GM12878 (cell line): ENCODE measurements around the gene TMEM38A. TPM values are rescaled to one million over a fixed set of nuclear protein-coding genes. Genes with fewer than 3 reads are reported as not detected.

Experiments
- ATAC-seq: fragments of 200-7000 bp; cut with Tn5 transposase; 3 replicates; pipeline ENCODE4 v1.9.1; 2020; ENCODE audit warnings: mild to moderate bottlenecking, moderate library complexity
- BruUV-seq: library from RNA; stranded (reverse); fragments of 400-500 nt; replicated peaks from 2 replicates; lab custom pipeline; 2021; lab: Mats Ljungman, UMichigan
- CTCF ChIA-PET: fragments of 300-600 bp; sonication (Branson Sonifier 250); formaldehyde crosslinking; extraction: SDS; loops from one replicate; lab custom pipeline; 2021; ENCODE audit warnings: inconsistent platforms; lab: Yijun Ruan, JAX
- POLR2A ChIA-PET: fragments of 350-600 bp; formaldehyde crosslinking; extraction: SDS; loops from one replicate; lab custom pipeline; 2021; ENCODE audit warnings: inconsistent platforms; lab: Charles Lee
- RAD21 ChIA-PET: fragments of 300-600 bp; sonication (Branson Sonifier 250); formaldehyde crosslinking; loops from one replicate; lab custom pipeline; 2023; ENCODE audit warnings: antibody characterized with exemption; ENCODE audit not compliant: unreplicated experiment; lab: Charles Lee
- SMC1A ChIA-PET: fragments of 300-600 bp; sonication (Branson Sonifier 250); formaldehyde crosslinking; loops from one replicate; lab custom pipeline; 2023; ENCODE audit not compliant: unreplicated experiment, uncharacterized antibody; lab: Charles Lee
- DNase-seq: peaks from one replicate; pipeline ENCODE4 v3.0.0-alpha.2; 2011; ENCODE audit warnings: low read depth, low spot score
- FAIRE-seq: peaks from 3 replicates; lab custom pipeline; 2011; peaks lifted over from hg19 to GRCh38; lab: Jason Lieb, UNC
- H2AFZ ChIP-seq: 2 replicates; pipeline ENCODE4 v1.6.0; 2011; ENCODE audit warnings: low read depth, low read length, control low read depth; ENCODE audit not compliant: control insufficient read depth
- H3K27ac ChIP-seq: 2 replicates; pipeline ENCODE4 v1.5.1; 2011; ENCODE audit warnings: control low read depth; ENCODE audit not compliant: control insufficient read depth, insufficient read depth
- H3K27me3 ChIP-seq, 2 experiments: replicated peaks in 1 of 2; 2 replicates each; pipeline versions ENCODE4 v1.6.0 to v1.6.1; 2011; ENCODE audit warnings: low read length in 1 of 2; ENCODE audit not compliant: control insufficient read depth in 2 of 2, insufficient read depth in 2 of 2
- H3K36me3 ChIP-seq, 2 experiments: 2 replicates each; pipeline ENCODE4 v1.5.1; 2011; ENCODE audit warnings: low read length in 1 of 2; ENCODE audit not compliant: control insufficient read depth in 2 of 2, insufficient read depth in 2 of 2
- H3K4me1 ChIP-seq: 2 replicates; pipeline ENCODE4 v1.6.1; 2011; ENCODE audit warnings: mild to moderate bottlenecking, low read length, moderate library complexity, mixed read lengths; ENCODE audit not compliant: control insufficient read depth, insufficient read depth
- H3K4me2 ChIP-seq: 2 replicates; pipeline ENCODE4 v1.6.0; 2011; ENCODE audit warnings: control low read depth; ENCODE audit not compliant: control insufficient read depth, insufficient read depth
- H3K4me3 ChIP-seq: fragments of 200-600 bp; sonication (generic); 2 replicates; pipeline ENCODE4 v1.5.1; 2016
- H3K79me2 ChIP-seq: 2 replicates; pipeline ENCODE4 v1.6.0; 2011; ENCODE audit warnings: low read length; ENCODE audit not compliant: control insufficient read depth, insufficient read depth
- H3K9ac ChIP-seq: 2 replicates; pipeline ENCODE4 v1.8.0; 2011; ENCODE audit warnings: low read length, control low read depth, mixed read lengths; ENCODE audit not compliant: control insufficient read depth, insufficient read depth
- H3K9me3 ChIP-seq: replicated peaks from 3 replicates; pipeline ENCODE4 v1.5.1; 2011; ENCODE audit warnings: mild to moderate bottlenecking, low read length; ENCODE audit not compliant: control insufficient read depth, insufficient read depth
- H4K20me1 ChIP-seq: 2 replicates; pipeline ENCODE4 v1.6.0; 2011; ENCODE audit not compliant: control insufficient read depth, insufficient read depth
- BCL11A ChIP-seq: IDR thresholded peaks from 2 replicates; pipeline ENCODE4 v1.6.1; 2011; ENCODE audit warnings: low read depth, low read length
- CREB1 ChIP-seq: IDR thresholded peaks from 2 replicates; pipeline ENCODE4 v1.6.1; 2012; ENCODE audit warnings: low read depth, mild to moderate bottlenecking, inconsistent platforms
- E4F1 ChIP-seq: fragments of 450-650 bp; IDR thresholded peaks from 2 replicates; pipeline ENCODE4 v1.6.1; 2018; ENCODE audit warnings: borderline replicate concordance, mild to moderate bottlenecking; ENCODE audit not compliant: partially characterized antibody
- ETV6 ChIP-seq, 2 experiments: fragments of 450-650 bp in 1 of 2; IDR thresholded peaks in 1 of 2; conservative IDR thresholded peaks in 1 of 2; 2 replicates each; pipeline ENCODE4 v1.6.1; 2014; ENCODE audit warnings: antibody characterized with exemption in 1 of 2, borderline replicate concordance in 1 of 2, low read depth in 1 of 2, mild to moderate bottlenecking in 1 of 2, moderate library complexity in 1 of 2
- POLR2AphosphoS5 ChIP-seq: IDR thresholded peaks from 2 replicates; pipeline ENCODE4 v1.6.1; 2011; ENCODE audit warnings: mild to moderate bottlenecking, low read length, inconsistent platforms
- RELA ChIP-seq: fragments of 450-650 bp; IDR thresholded peaks from 2 replicates; pipeline ENCODE4 v1.8.0; 2014; ENCODE audit warnings: borderline replicate concordance; ENCODE audit not compliant: partially characterized antibody
- ZNF24 ChIP-seq: fragments of 450-650 bp; IDR thresholded peaks from 2 replicates; pipeline ENCODE4 v1.6.1; 2017; ENCODE audit warnings: antibody characterized with exemption, mild to moderate bottlenecking
- WGBS: methylation state at CpG from one replicate; pipeline ENCODE4 v1.1.6; 2016; ENCODE audit warnings: low lambda C conversion rate; ENCODE audit not compliant: insufficient replicate concordance, insufficient coverage; ENCODE audit errors: missing lambda C conversion rate; 5-methylcytosine and 5-hydroxymethylcytosine counted together
- in situ Hi-C: fragments of 300-500 bp; cut with MboI; formaldehyde crosslinking; loops from 9 replicates; pipeline ENCODE4 v1.14.3; 2018; ENCODE audit warnings: mixed read lengths
- intact Hi-C: fragments of 100-400 bp; cut with micrococcal nuclease; formaldehyde crosslinking; loops from one replicate; pipeline ENCODE4 v1.14.2; 2022; ENCODE audit not compliant: unreplicated experiment
- polyA plus RNA-seq, 11 experiments: library from polyadenylated mRNA; depleted of rRNA in 4 of 11; unstranded in 6 of 11; stranded (reverse) in 5 of 11; fragments of >200 nt; fragmentation: Nextera tagmentation in 4 of 11; fragmentation: Illumina TruSeq in 1 of 11; extraction: Ambion mirVana in 4 of 11; extraction: Trizol in 1 of 11; gene quantifications; 1 replicate in 1 of 11; 2 replicates in 10 of 11; pipeline versions ENCODE4 v1.2.1 to v1.2.3, GENCODE V29; 2011 to 2016; ENCODE audit warnings: inconsistent platforms in 2 of 11, missing spikeins in 2 of 11, low read depth in 1 of 11
- total RNA-seq, 4 experiments: library from RNA; depleted of rRNA in 3 of 4; stranded (reverse); fragments of >200 nt in 3 of 4; fragmentation: Illumina TruSeq in 1 of 4; extraction: Trizol in 1 of 4; gene quantifications; 2 replicates each; pipeline versions ENCODE4 v1.2.1 to v1.2.3, GENCODE V29; 2013 to 2021
- TF ChIP-seq, protein P1 (sequence below): IDR thresholded peaks from 2 replicates; pipeline ENCODE4 v1.6.1; 2012; ENCODE audit warnings: improper control_type of control experiment, low read depth, low read length; ENCODE audit not compliant: insufficient replicate concordance

The TMEM38A gene
- total and polyA plus RNA-seq, 10 of the 15 experiments (the other 5 are each of a cell fraction or from before 2014, with no cell fraction given), result 4.5 to 22.2 (median 15.0) TPM

DNA sequence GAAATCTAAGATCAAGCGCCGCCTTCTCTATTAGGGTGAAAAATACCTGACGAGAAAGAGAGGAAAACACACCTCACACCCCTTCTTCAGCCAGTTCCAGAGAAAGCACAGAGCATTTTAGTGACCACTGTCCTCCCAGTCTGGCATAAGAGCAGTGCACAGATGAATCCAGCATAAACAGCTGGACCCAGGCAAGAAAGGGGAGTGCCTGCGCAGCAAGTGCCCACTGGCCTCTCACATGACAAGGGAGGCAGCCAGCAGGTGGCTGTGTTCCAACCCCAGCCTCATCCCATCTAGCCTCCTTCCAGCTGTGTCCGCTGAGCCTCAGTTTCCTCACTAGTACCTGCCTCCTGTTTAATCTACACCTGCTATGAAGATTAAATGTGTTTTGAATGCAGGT is 40.9 kb upstream of the TMEM38A start:
- intact Hi-C loops (loop anchor here (5.0 kb wide), 1 partner anchor 78 kb away; the partner anchor contains the start of gene CHERP), in situ Hi-C loops (no loop called here)
- Histone ChIP-seq H4K20me1 (peaks cover 15% of the 10 kb centered on the region), H3K4me3 (no peak overlapping the region), H3K4me1 (peaks cover 46% of the 10 kb centered on the region), H3K36me3 (peaks cover 4 to 17% of the 10 kb centered on the region in 2 experiments; a peak in 2 of 4 replicates), H3K27ac (no peak overlapping the region), H3K79me2 (peaks cover 99% of the 10 kb centered on the region), H3K9me3 (no peaks in the 10 kb centered on the region), H2AFZ (no peak overlapping the region), H3K27me3 (no peaks in the 10 kb centered on the region), H3K4me2 (peak overlapping the region; percentile 35; the same call in 1 of the 2 replicates), H3K9ac (no peak overlapping the region)
- no TSS peak for BruUV-seq
- ChIA-PET RAD21 (no interaction called here), POLR2A (interaction anchor here (0.5 kb wide), 1 partner anchor 26 kb away, joined by 3 read pairs; no protein-coding TSS in a partner anchor), SMC1A (no interaction called here), CTCF (interaction anchor here (1.0 kb wide), 1 partner anchor 46 kb away, joined by 3 read pairs; no protein-coding TSS in a partner anchor)
- DNase-seq, result no peak
- 92% methylated on average over 5 of the region's 5 CpGs for WGBS
- no peak for FAIRE-seq
- no peak for ATAC-seq
- 0 out of 2 replicates have a peak, but pooled peaks have one; percentile 18 for TF ChIP-seq POLR2AphosphoS5
- no peak for TF ChIP-seq ETV6 (conservative IDR thresholded peaks at IDR 0.05 in 1 of 2, IDR thresholded peaks at IDR 0.05 in 1 of 2; ENCODE audit: borderline replicate concordance in 1 of 2, low read depth in 1 of 2)

DNA sequence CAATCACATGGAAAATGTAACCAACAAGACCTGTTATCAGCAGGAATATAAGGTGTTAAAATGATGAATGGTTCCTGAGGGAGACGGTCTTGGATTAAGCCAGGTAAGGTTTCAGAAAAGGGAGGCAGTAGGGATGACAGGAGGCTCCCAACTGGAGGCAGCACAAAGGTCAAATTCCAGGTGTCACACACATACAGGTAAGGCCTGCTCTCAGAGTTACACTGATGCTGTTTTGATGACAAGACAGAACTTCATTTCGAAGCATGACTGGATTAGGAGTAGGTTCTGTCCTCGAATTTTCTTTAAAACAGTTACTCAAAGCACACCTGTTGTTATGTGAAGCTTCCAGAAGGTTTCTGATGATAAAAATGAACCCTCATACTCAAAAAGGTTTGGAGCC is 40.4 kb upstream of the TMEM38A start:
- Histone ChIP-seq H3K27ac (no peak overlapping the region; the same call in 1 of the 2 replicates), H3K79me2 (peaks cover 100% of the 10 kb centered on the region), H3K27me3 (no peaks in the 10 kb centered on the region), H3K36me3 (peaks cover 4 to 18% of the 10 kb centered on the region in 2 experiments; a peak in 2 of 4 replicates), H3K4me3 (no peak overlapping the region), H3K4me1 (peaks cover 40% of the 10 kb centered on the region), H3K4me2 (no peak overlapping the region), H3K9me3 (no peaks in the 10 kb centered on the region), H4K20me1 (peaks cover 15% of the 10 kb centered on the region), H2AFZ (no peak overlapping the region), H3K9ac (no peak overlapping the region)
- ChIA-PET SMC1A (no interaction called here), POLR2A (interaction anchor here (0.5 to 0.6 kb wide), 2 partner anchors 25 to 46 kb away, joined by 3 read pairs; no protein-coding TSS in a partner anchor), CTCF (interaction anchor here (1.0 to 1.7 kb wide), 2 partner anchors 27 to 47 kb away, joined by 3 to 4 read pairs; no protein-coding TSS in a partner anchor), RAD21 (no interaction called here)
- BruUV-seq, result no TSS peak
- 87% methylated on average over 3 of the region's 3 CpGs for WGBS
- no peak for ATAC-seq
- intact Hi-C loops, result loop anchor here (5.0 kb wide), 1 partner anchor 78 kb away; the partner anchor contains the start of gene CHERP
- no peak for DNase-seq
- no peak for FAIRE-seq
- in situ Hi-C loops, result no loop called here
- TF ChIP-seq, protein P1, sequence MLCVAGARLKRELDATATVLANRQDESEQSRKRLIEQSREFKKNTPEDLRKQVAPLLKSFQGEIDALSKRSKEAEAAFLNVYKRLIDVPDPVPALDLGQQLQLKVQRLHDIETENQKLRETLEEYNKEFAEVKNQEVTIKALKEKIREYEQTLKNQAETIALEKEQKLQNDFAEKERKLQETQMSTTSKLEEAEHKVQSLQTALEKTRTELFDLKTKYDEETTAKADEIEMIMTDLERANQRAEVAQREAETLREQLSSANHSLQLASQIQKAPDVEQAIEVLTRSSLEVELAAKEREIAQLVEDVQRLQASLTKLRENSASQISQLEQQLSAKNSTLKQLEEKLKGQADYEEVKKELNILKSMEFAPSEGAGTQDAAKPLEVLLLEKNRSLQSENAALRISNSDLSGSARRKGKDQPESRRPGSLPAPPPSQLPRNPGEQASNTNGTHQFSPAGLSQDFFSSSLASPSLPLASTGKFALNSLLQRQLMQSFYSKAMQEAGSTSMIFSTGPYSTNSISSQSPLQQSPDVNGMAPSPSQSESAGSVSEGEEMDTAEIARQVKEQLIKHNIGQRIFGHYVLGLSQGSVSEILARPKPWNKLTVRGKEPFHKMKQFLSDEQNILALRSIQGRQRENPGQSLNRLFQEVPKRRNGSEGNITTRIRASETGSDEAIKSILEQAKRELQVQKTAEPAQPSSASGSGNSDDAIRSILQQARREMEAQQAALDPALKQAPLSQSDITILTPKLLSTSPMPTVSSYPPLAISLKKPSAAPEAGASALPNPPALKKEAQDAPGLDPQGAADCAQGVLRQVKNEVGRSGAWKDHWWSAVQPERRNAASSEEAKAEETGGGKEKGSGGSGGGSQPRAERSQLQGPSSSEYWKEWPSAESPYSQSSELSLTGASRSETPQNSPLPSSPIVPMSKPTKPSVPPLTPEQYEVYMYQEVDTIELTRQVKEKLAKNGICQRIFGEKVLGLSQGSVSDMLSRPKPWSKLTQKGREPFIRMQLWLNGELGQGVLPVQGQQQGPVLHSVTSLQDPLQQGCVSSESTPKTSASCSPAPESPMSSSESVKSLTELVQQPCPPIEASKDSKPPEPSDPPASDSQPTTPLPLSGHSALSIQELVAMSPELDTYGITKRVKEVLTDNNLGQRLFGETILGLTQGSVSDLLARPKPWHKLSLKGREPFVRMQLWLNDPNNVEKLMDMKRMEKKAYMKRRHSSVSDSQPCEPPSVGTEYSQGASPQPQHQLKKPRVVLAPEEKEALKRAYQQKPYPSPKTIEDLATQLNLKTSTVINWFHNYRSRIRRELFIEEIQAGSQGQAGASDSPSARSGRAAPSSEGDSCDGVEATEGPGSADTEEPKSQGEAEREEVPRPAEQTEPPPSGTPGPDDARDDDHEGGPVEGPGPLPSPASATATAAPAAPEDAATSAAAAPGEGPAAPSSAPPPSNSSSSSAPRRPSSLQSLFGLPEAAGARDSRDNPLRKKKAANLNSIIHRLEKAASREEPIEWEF, result no peak
- TF ChIP-seq RELA (no peak), ZNF24 (no peak), CREB1 (no peak), E4F1 (no peak), BCL11A (no peak), POLR2AphosphoS5 (no peak)
